GM04503 (cell line): ENCODE data around the gene CCDC200.
A peak's percentile ranks its signal among the peaks of the same experiment; 100 is the strongest.
"Not testable (repeated sequence)": the region's sequence is repeated elsewhere in the genome, so short reads cannot be mapped to it uniquely, and the experiment has no call there.

Source experiments
- DNase-seq: peaks from one replicate; pipeline ENCODE4 v3.0.0-alpha.2; 2012; ENCODE audit warnings: low read depth

CCDC200 gene

GRCh38 chr17:43216369-43216761 is 12.1 kb downstream of the CCDC200 start:
- no peak for DNase-seq

- DNase-seq: no peak
Measured at GRCh38 chr17:43215341-43215740, 13.1 kb downstream of the CCDC200 start.

- no peak for DNase-seq
Measured at GRCh38 chr17:43213545-43213944, 14.9 kb downstream of the CCDC200 start.

GRCh38 chr17:43212641-43213490 is 15.6 kb downstream of the CCDC200 start:
- DNase-seq: no peak

- DNase-seq: peak; percentile 49
Measured at GRCh38 chr17:43211480-43212402, 16.7 kb downstream of the CCDC200 start, which contains the start of gene TMEM106A. Gene TMEM106A, plus strand, starts transcription at chr17:43211875. Its CDS starts 1,167 bp downstream, at chr17:43213042.

GRCh38 chr17:43211123-43211479 is 17.3 kb downstream of the CCDC200 start:
- no peak for DNase-seq

GRCh38 chr17:43210576-43210975 is 17.8 kb downstream of the CCDC200 start:
- no peak for DNase-seq

GRCh38 chr17:43203013-43203412 is 25.4 kb downstream of the CCDC200 start:
- DNase-seq: not testable (repeated sequence)

- DNase-seq: no peak
Measured at GRCh38 chr17:43200127-43200526, 28.3 kb downstream of the CCDC200 start.

GRCh38 chr17:43199633-43200032 is 28.8 kb downstream of the CCDC200 start:
- no peak for DNase-seq

- DNase-seq: no peak
Measured at GRCh38 chr17:43193251-43193650, 35.2 kb downstream of the CCDC200 start.

GRCh38 chr17:43186656-43187055 is 41.8 kb downstream of the CCDC200 start:
- not testable (repeated sequence) for DNase-seq

- no peak for DNase-seq
Measured at GRCh38 chr17:43183921-43184320, 44.5 kb downstream of the CCDC200 start.

- no peak for DNase-seq
Measured at GRCh38 chr17:43176119-43176570, 52.3 kb downstream of the CCDC200 start.

GRCh38 chr17:43175213-43176118 is 53.0 kb downstream of the CCDC200 start:
- peak; percentile 74 for DNase-seq

- peak; percentile 90 for DNase-seq
Measured at GRCh38 chr17:43171586-43172487, 56.6 kb downstream of the CCDC200 start.
